Neural crest cell (in vitro differentiated cells): ENCODE results near the gene S100PBP. TPM values are rescaled to one million over a fixed set of nuclear protein-coding genes. Genes with fewer than 3 reads are reported as not detected.

Source experiments
- DNase-seq: peaks from one replicate; pipeline ENCODE4 v3.0.0; 2021; ENCODE audit warnings: low read depth, mixed read lengths, low spot score
- H3K27ac Mint-ChIP-seq: one replicate; pipeline ENCODE4 v1.8.0; 2021; ENCODE audit warnings: mild to moderate bottlenecking, mixed read lengths; ENCODE audit not compliant: unreplicated experiment
- H3K27me3 Mint-ChIP-seq: 2 replicates; pipeline ENCODE4 v1.8.0; 2021; ENCODE audit warnings: low read depth, mild to moderate bottlenecking, mixed read lengths
- H3K36me3 Mint-ChIP-seq: 2 replicates; pipeline ENCODE4 v1.8.0; 2021; ENCODE audit warnings: low read depth, mild to moderate bottlenecking, mixed read lengths
- H3K4me1 Mint-ChIP-seq: 2 replicates; pipeline ENCODE4 v1.8.0; 2021; ENCODE audit warnings: mixed read lengths
- H3K4me3 Mint-ChIP-seq: one replicate; pipeline ENCODE4 v1.8.0; 2021; ENCODE audit warnings: mild to moderate bottlenecking, mixed read lengths
- H3K9me3 Mint-ChIP-seq: 2 replicates; pipeline ENCODE4 v1.8.0; 2021; ENCODE audit warnings: mixed read lengths
- CTCF ChIP-seq: fragments of 200-600 bp; sonication (generic); conservative IDR thresholded peaks from 2 replicates; pipeline ENCODE4 v1.5.0; 2021; ENCODE audit warnings: antibody characterized with exemption, mild to moderate bottlenecking
- total RNA-seq: library from RNA; stranded (reverse); gene quantifications from 2 replicates; pipeline ENCODE4 v1.2.1, GENCODE V29; 2021

The S100PBP gene
- total RNA-seq, 1 donor from 2014 or later = 55.0 TPM

GRCh38 chr1:32770741-32771548, 46.5 kb upstream of the S100PBP start:
- no peaks in the 10 kb centered on the region for H3K27me3 Mint-ChIP-seq
- no peak for DNase-seq
- no peak for TF ChIP-seq CTCF
- no peaks in the 10 kb centered on the region for H3K9me3 Mint-ChIP-seq
- H3K27ac Mint-ChIP-seq = no peak overlapping the region
- peaks cover 24% of the 10 kb centered on the region for H3K4me1 Mint-ChIP-seq
- no peak overlapping the region for H3K4me3 Mint-ChIP-seq
- H3K36me3 Mint-ChIP-seq = peaks cover 2% of the 10 kb centered on the region

- H3K4me3 Mint-ChIP-seq = no peak overlapping the region
- no peaks in the 10 kb centered on the region for H3K27me3 Mint-ChIP-seq
- DNase-seq = no peak
- no peak overlapping the region for H3K27ac Mint-ChIP-seq
- no peak for TF ChIP-seq CTCF
- H3K9me3 Mint-ChIP-seq = no peaks in the 10 kb centered on the region
- peaks cover 18% of the 10 kb centered on the region for H3K4me1 Mint-ChIP-seq
- peaks cover 2% of the 10 kb centered on the region for H3K36me3 Mint-ChIP-seq
These were observed 45.7 kb upstream of the S100PBP start for GRCh38 chr1:32771561-32772280.

DNA sequence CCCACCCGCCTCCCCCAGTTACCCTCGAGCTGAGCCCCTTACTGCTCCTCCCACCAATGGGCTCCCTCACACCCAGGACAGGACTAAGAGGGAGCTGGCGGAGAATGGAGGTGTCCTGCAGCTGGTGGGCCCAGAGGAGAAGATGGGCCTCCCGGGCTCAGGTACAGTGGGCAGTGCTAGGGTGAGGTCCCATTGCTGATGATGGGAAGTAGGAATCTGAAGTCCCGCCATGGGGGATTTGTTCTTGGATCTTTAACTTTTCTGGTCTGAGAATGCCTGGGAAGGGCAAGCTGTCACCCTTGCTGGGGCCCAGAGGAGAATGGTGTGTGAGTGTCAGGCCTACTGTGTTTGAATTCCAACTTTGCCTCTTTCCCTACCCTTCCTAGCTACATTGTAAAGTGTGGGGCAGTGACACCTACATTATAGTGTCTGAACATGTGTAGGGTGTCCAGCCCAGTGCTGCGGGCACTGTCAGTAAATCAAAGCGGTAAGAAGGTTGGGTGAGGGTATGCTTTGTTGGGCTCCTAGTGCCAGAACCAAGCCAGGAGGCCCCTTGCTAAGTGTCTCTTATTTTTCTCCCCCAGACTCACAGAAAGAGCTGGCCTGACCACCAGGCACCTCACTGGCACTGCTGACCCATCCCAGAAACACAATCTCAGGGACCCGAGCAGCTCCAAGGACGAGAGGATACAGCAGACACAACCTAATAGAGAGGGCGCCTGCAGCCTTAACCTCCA, 45.0 kb upstream of the S100PBP start:
- Mint-ChIP-seq H3K4me1 (peaks cover 13% of the 10 kb centered on the region), H3K27ac (no peak overlapping the region), H3K9me3 (no peaks in the 10 kb centered on the region), H3K27me3 (no peaks in the 10 kb centered on the region), H3K4me3 (peak overlapping the region; percentile 45), H3K36me3 (peaks cover 2% of the 10 kb centered on the region)
- TF ChIP-seq CTCF = no peak
- no peak for DNase-seq

GRCh38 chr1:32773018-32773763, 44.3 kb upstream of the S100PBP start:
- H3K27ac Mint-ChIP-seq = no peak overlapping the region
- peak; percentile 97 for TF ChIP-seq CTCF
- no peaks in the 10 kb centered on the region for H3K9me3 Mint-ChIP-seq
- H3K27me3 Mint-ChIP-seq = no peaks in the 10 kb centered on the region
- peaks cover 13% of the 10 kb centered on the region for H3K4me1 Mint-ChIP-seq
- DNase-seq = peak; percentile 73
- peaks cover 2% of the 10 kb centered on the region for H3K36me3 Mint-ChIP-seq
- H3K4me3 Mint-ChIP-seq = peak overlapping the region; percentile 45
